Bronchial epithelial cell (primary cell): ENCODE data around the gene ORC3. TPM values are rescaled to one million over a fixed set of nuclear protein-coding genes. Genes with fewer than 3 reads are reported as not detected.
"Not testable (repeated sequence)": the region's sequence is repeated elsewhere in the genome, so short reads cannot be mapped to it uniquely, and the experiment has no call there.

Experiments
- DNase-seq: peaks from one replicate; pipeline ENCODE4 v3.0.0-alpha.2; 2010; ENCODE audit warnings: low read depth
- FAIRE-seq: peaks from 2 replicates; lab custom pipeline; 2011; peaks lifted over from hg19 to GRCh38; lab: Jason Lieb, UNC
- H3K27me3 ChIP-seq: 2 replicates; pipeline ENCODE4 v1.5.1; 2011; ENCODE audit warnings: low read length; ENCODE audit not compliant: control insufficient read depth, insufficient read depth
- H3K36me3 ChIP-seq: 2 replicates; pipeline ENCODE4 v1.5.1; 2011; ENCODE audit warnings: low read length; ENCODE audit not compliant: control insufficient read depth, insufficient read depth
- H3K4me3 ChIP-seq: 2 replicates; pipeline ENCODE4 v1.5.1; 2011; ENCODE audit warnings: mild to moderate bottlenecking, low read depth, low read length, control low read depth
- CTCF ChIP-seq: IDR thresholded peaks from 2 replicates; pipeline ENCODE4 v1.5.1; 2011; ENCODE audit warnings: mild to moderate bottlenecking, moderate library complexity, low read length, control low read depth, inconsistent platforms; ENCODE audit not compliant: insufficient read depth, severe bottlenecking
- total RNA-seq: library from RNA; depleted of rRNA; stranded (reverse); fragments of >200 nt; gene quantifications from 2 replicates; pipeline ENCODE4 v1.2.1, GENCODE V29; 2014

Gene ORC3
- total RNA-seq, 1 donor from 2014 or later = 11.1 TPM

GRCh38 chr6:87702589-87702945 lies 112.6 kb downstream of the ORC3 start:
- Histone ChIP-seq H3K27me3 (no peaks in the 10 kb centered on the region), H3K36me3 (no peaks in the 10 kb centered on the region), H3K4me3 (peak overlapping the region; percentile 98)
- TF ChIP-seq CTCF = no peak
- DNase-seq (peak; percentile 69), FAIRE-seq (no peak)

- H3K36me3 ChIP-seq, H3K27me3 ChIP-seq, DNase-seq, FAIRE-seq: not testable (repeated sequence)
- H3K4me3 ChIP-seq = peak overlapping the region; percentile 98
Observed at GRCh38 chr6:87703039-87703438, 113.1 kb downstream of the ORC3 start.

- Histone ChIP-seq H3K27me3 (no peaks in the 10 kb centered on the region), H3K36me3 (no peaks in the 10 kb centered on the region), H3K4me3 (no peak overlapping the region)
- DNase-seq = peak; percentile 67
- no peak for TF ChIP-seq CTCF
- no peak for FAIRE-seq
Observed at GRCh38 chr6:87705070-87705691, 115.2 kb downstream of the ORC3 start.

GRCh38 chr6:87706187-87706966 lies 116.4 kb downstream of the ORC3 start:
- DNase-seq = peak; percentile 55
- no peak for TF ChIP-seq CTCF
- Histone ChIP-seq H3K36me3 (no peaks in the 10 kb centered on the region), H3K27me3 (no peaks in the 10 kb centered on the region), H3K4me3 (no peak overlapping the region)
- FAIRE-seq = no peak

- FAIRE-seq, DNase-seq, H3K4me3 ChIP-seq, H3K27me3 ChIP-seq, H3K36me3 ChIP-seq: not testable (repeated sequence)
Observed at GRCh38 chr6:87708581-87709427, 118.9 kb downstream of the ORC3 start.

- TF ChIP-seq CTCF = no peak
- FAIRE-seq = no peak
- DNase-seq = no peak
- Histone ChIP-seq H3K27me3 (no peaks in the 10 kb centered on the region), H3K4me3 (no peak overlapping the region), H3K36me3 (no peaks in the 10 kb centered on the region)
Observed at GRCh38 chr6:87710090-87710489, 120.2 kb downstream of the ORC3 start.

GRCh38 chr6:87712713-87713112 lies 122.8 kb downstream of the ORC3 start:
- not testable (repeated sequence) for FAIRE-seq, H3K36me3 ChIP-seq, H3K27me3 ChIP-seq, H3K4me3 ChIP-seq, DNase-seq
